Psoas muscle (tissue), 8 donors: ENCODE data around the gene STARD13. TPM values are rescaled to one million over a fixed set of nuclear protein-coding genes. Genes with fewer than 3 reads are reported as not detected.

ENCODE experiments used
- ATAC-seq, 4 donors: fragments of 200-7000 bp; cut with Tn5 transposase; one replicate each; pipeline ENCODE4 v1.9.1; 2020; ENCODE audit warnings: moderate library complexity in 3 of 4, mild to moderate bottlenecking in 2 of 4
- DNase-seq, 2 donors: peaks; one replicate each; pipeline ENCODE4 v3.0.0-alpha.2; 2020
- H3K27ac ChIP-seq: fragments of 200-600 bp; one replicate; pipeline ENCODE4 v1.8.0; 2022
- H3K27me3 ChIP-seq, 3 donors: fragments of 200-600 bp in 1 of 3; one replicate each; pipeline versions ENCODE4 v1.6.1 to v1.8.0; 2013 to 2022; ENCODE audit warnings: low read length in 2 of 3, mild to moderate bottlenecking in 2 of 3, moderate library complexity in 1 of 3; ENCODE audit not compliant: insufficient read depth in 3 of 3
- H3K36me3 ChIP-seq, 2 donors: fragments of 200-600 bp in 1 of 2; one replicate each; pipeline versions ENCODE4 v1.6.1 to v1.8.0; 2013 to 2022; ENCODE audit warnings: low read depth in 1 of 2, mild to moderate bottlenecking in 1 of 2, moderate library complexity in 1 of 2; ENCODE audit not compliant: insufficient read depth in 1 of 2
- H3K4me1 ChIP-seq: fragments of 200-600 bp; one replicate; pipeline ENCODE4 v1.8.0; 2022
- H3K4me3 ChIP-seq: fragments of 200-600 bp; one replicate; pipeline ENCODE4 v1.8.0; 2022; ENCODE audit warnings: mild to moderate bottlenecking
- H3K9me3 ChIP-seq: fragments of 200-600 bp; one replicate; pipeline ENCODE4 v1.8.0; 2022
- CTCF ChIP-seq: fragments of 200-600 bp; IDR thresholded peaks from one replicate; pipeline ENCODE4 v1.8.0; 2022; ENCODE audit warnings: antibody characterized with exemption
- WGBS, 3 donors: extraction: QIAGEN DNeasy Blood & Tissue Kit; methylation state at CpG; one replicate each; pipeline versions ENCODE4 v1.1.6 to v1.1.7; 2013; 5-methylcytosine and 5-hydroxymethylcytosine counted together
- intact Hi-C, 2 donors: fragments of 100-400 bp; cut with DNase I; formaldehyde crosslinking; loops; one replicate each; pipeline versions ENCODE4 v1.11.0 to v1.14.2; 2022
- polyA plus RNA-seq, 3 donors: library from polyadenylated mRNA; stranded (reverse); fragments of 200-250 nt; gene quantifications; one replicate each; pipeline ENCODE4 v1.2.3, GENCODE V29; 2013
- total RNA-seq, 4 donors: library from RNA; stranded (reverse); fragmentation: NEBNext Ultra II Directional in 2 of 4; extraction: Animal tissue kit (Norgen Biotek cat#: 25700) in 2 of 4; gene quantifications; one replicate each; pipeline versions ENCODE4 v1.2.1 to v1.2.4, GENCODE V29; 2021 to 2023
- donor health status: healthy with polysubstance abuse.
- donor health status: DM: no; HTN: no; CAD: no; lungs with moderate emphysema.
- donor health status: Bipolar disorder and iron deficiency.
- donor health status: healthy.
- donor health status: DM: yes; HTN: yes; CAD: no.
- donor health status: DM: no; HTN: no; CAD: no.
- donor health status: DM: no; HTN: no; CAD: no.
- donor health status: DM: yes; HTN: yes; CAD: no.

STARD13 gene
- total and polyA plus RNA-seq, 7 donors, result 2.3 to 9.2 (median 5.6) TPM

- H3K4me1 ChIP-seq, result peaks cover 36% of the 10 kb centered on the region
- 86 to 87% (median 87%) methylated on average over 6 of the region's 6 CpGs for WGBS, 3 donors
- no peaks in the 10 kb centered on the region for H3K36me3 ChIP-seq
- no peak overlapping the region for H3K4me3 ChIP-seq
- no peak for ATAC-seq
- TF ChIP-seq CTCF, result no peak
- no peaks in the 10 kb centered on the region for H3K9me3 ChIP-seq
- H3K27me3 ChIP-seq, result no peaks in the 10 kb centered on the region
- DNase-seq, result no peak
- H3K27ac ChIP-seq, result no peak overlapping the region
- intact Hi-C loops, result no loop called here
These were observed 77.0 kb downstream of the STARD13 start for GRCh38 chr13:33208290-33209220.

GRCh38 chr13:33207615-33207961, 78.0 kb downstream of the STARD13 start:
- no peak overlapping the region for H3K27ac ChIP-seq
- H3K9me3 ChIP-seq, result no peaks in the 10 kb centered on the region
- 47 to 50% (median 49%) methylated on average over 3 of the region's 3 CpGs for WGBS, 3 donors
- H3K27me3 ChIP-seq, result no peaks in the 10 kb centered on the region
- ATAC-seq, result peak in 1 of 4 donors; percentile 47
- intact Hi-C loops, result no loop called here
- no peak for TF ChIP-seq CTCF
- peaks cover 31% of the 10 kb centered on the region for H3K4me1 ChIP-seq
- peak in 1 of 2 donors; percentile 17 for DNase-seq
- no peak overlapping the region for H3K4me3 ChIP-seq
- no peaks in the 10 kb centered on the region for H3K36me3 ChIP-seq

- no peaks in the 10 kb centered on the region for H3K27me3 ChIP-seq
- no peak for TF ChIP-seq CTCF
- no peaks in the 10 kb centered on the region for H3K9me3 ChIP-seq
- H3K27ac ChIP-seq, result peak overlapping the region; percentile 13
- WGBS, 3 donors, result 73 to 81% (median 73%) methylated on average over 5 of the region's 5 CpGs
- H3K36me3 ChIP-seq, result no peaks in the 10 kb centered on the region
- no peak overlapping the region for H3K4me3 ChIP-seq
- intact Hi-C loops, result no loop called here
- ATAC-seq (peak in 1 of 4 donors; percentile 11), DNase-seq (no peak)
- H3K4me1 ChIP-seq, result peaks cover 31% of the 10 kb centered on the region
These were observed 78.5 kb downstream of the STARD13 start for GRCh38 chr13:33206945-33207614.

GRCh38 chr13:33206425-33206824, 79.1 kb downstream of the STARD13 start:
- ATAC-seq, result peak in 3 of 4 donors; percentile 18 to 36 (median 29)
- WGBS, 3 donors, result 53 to 61% (median 57%) methylated on average over 3 of the region's 3 CpGs
- no peak overlapping the region for H3K4me3 ChIP-seq
- no peaks in the 10 kb centered on the region for H3K36me3 ChIP-seq
- no peaks in the 10 kb centered on the region for H3K9me3 ChIP-seq
- intact Hi-C loops, result no loop called here
- no peak for TF ChIP-seq CTCF
- H3K27me3 ChIP-seq, result no peaks in the 10 kb centered on the region
- no peak for DNase-seq
- H3K27ac ChIP-seq, result peak overlapping the region; percentile 5
- peaks cover 31% of the 10 kb centered on the region for H3K4me1 ChIP-seq
